GM19328 (cell line): ENCODE measurements around the gene CDH16.
"Not testable (repeated sequence)": the region's sequence is repeated elsewhere in the genome, so short reads cannot be mapped to it uniquely, and the experiment has no call there.

Source experiments
- ATAC-seq: cut with Tn5 transposase; IDR thresholded peaks from one replicate; pipeline ENCODE4 v1.9.1; 2021; ENCODE audit warnings: mild to moderate bottlenecking, moderate library complexity; ENCODE audit not compliant: unreplicated experiment

CDH16 gene

DNA sequence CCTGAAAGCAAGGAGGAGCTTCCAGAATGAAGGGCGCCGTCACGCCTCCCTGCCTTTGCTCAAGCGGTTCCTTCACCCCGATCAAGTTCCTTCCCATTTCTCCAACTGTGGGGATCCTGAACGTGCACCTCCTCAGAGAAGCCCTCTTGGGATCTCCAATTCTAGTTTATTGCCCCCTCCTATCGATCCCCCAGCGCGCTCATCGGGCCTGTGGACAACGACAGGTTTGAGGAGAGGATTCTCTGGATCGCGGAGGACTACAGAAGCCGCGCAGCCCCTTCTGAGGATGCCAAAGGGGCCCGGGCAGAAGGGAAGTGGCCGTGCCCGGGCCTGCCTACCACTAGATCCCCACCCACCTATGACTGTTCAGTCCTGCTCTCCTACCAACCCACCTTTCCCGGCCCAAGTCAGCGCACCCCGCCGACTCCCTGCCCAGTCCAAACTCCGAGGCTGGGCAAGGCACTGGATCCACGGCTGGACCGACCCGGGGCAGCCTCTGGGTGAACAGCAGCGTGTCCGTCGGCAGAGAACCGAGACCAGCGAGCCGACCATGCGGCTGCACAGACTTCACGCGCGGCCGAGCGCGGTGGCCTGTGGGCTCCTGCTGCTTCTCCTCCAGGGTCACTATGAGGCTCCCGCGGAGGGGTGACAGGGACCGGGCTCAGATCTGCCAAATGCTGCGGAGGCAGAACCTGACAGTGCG lies 29.6 kb upstream of the CDH16 start:
- no peak for ATAC-seq

DNA sequence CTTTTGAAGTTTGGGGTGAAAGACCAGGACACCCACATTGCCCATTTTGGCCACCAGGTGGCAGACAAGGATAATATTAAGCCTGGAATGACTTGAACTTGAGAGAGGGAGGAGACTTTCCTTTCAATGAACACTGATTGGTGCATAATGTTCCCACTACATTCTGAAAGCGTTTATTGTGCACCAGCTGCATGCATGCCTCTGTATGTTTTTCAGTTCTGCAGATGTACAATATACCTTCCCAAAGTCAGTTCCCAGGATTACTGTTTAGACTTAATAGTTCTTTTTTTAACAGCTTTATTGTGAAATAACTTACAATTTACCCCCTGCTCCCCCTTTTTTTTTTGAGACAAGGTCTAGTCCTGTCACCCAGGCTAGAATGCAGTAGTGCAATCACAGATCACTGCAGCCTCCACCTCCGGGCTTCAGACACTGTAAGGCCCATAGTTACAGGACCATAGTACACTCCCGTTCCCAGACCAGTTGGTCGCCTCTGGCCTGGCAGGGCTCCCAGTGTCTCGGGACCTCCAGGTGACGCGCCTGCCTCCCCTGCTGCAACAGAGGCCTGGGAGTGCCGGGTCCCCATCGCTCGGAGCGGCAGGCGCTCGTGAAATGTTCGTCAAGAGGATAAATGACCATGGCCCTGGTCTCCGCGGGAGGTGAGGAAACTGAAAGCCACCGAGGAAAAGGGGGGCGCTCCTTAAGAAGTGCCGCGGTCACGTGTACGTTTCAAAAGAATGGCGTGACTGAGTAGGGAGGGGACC lies 28.8 kb upstream of the CDH16 start:
- no peak for ATAC-seq

DNA sequence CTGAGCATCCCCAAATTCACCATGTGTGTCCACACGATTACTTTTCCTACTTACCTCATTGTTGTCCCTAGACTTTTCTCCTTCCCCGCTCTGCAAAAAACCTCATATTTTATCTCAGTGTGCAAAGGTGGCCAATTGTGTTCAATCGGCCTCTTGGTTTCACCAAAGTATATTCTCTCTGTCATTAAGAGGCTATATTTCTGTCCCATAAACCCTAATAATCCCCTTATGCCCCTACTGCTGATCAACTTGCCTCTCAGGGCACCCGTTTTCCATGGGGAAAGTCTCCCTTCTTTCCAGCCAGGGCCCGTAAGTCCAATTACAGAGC lies 28.3 kb upstream of the CDH16 start:
- ATAC-seq = no peak

DNA sequence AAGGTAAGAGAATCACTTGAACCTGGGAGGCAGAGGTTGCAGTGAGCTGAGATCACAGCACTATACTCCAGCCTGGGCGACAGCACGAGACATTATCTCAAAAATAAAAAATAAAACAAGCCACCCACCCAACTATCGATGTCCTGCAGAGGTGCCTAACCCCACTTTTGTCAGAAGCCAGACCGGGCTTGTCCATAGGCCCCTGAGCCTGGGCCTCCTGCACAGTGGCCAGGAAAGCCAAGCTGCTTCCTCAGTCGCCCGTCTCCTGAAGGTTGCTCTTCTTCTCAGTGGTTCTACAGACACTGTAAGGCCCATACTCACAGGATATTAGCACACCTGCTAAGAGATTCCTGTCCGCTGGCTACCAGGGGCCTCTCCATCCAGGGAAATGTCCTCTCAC lies 27.9 kb upstream of the CDH16 start:
- ATAC-seq = no peak

DNA sequence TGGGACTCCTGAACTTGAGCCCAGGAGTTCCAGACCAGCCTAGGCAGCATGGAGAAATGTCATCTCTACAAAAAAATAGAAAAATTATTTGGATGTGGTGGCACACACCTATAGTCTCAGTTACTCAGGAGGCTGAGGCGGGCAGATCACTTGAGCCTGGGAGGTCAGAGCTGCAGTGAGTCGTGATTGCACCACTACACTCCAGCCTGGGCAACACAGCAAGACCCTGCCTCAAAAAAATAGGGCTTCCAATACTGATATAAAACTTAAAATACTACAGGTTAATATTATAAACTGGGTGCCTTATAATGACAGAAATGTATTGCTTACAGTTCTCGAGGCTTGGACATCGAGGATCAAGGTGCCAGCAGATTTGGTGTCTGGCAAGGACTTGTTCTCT lies 27.3 kb upstream of the CDH16 start:
- ATAC-seq = no peak

DNA sequence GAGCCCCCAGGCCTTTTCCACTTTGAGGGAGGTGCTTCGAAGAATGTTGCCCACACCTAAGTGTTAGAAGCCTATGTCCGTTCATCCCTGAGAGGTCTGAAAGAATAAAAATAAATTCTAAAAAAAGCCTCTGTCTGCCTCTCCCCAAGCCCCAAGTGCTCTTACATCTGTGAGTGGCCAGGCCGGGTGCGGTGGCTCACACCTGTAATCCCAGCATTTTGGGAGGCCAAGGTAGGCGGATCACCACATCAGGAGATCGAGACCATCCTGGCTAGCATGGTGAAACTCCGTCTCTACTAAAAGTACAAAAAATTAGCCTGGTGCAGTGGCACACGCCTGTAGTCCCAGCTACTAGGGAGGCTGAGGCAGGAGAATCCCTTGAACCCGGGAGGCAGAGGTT lies 26.3 kb upstream of the CDH16 start:
- ATAC-seq = not testable (repeated sequence)

DNA sequence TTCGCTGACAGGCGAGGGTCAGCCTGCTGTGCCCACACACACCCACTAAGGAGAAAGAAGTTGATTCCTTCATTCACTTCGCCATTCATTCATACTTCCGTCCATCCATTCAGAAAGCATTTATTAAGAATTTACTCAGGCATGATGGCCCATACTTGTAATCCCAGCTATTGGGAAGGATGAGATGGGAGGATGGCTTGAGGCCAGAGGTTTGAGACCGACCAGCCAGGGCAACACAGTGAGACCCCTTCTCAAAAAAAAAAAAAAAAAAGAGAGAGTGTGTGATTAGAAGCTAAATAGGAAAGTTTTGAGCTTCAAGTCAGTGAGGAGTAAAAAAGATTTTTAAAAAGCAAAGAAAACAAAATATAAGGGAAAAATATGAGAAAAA lies 25.4 kb upstream of the CDH16 start:
- no peak for ATAC-seq

DNA sequence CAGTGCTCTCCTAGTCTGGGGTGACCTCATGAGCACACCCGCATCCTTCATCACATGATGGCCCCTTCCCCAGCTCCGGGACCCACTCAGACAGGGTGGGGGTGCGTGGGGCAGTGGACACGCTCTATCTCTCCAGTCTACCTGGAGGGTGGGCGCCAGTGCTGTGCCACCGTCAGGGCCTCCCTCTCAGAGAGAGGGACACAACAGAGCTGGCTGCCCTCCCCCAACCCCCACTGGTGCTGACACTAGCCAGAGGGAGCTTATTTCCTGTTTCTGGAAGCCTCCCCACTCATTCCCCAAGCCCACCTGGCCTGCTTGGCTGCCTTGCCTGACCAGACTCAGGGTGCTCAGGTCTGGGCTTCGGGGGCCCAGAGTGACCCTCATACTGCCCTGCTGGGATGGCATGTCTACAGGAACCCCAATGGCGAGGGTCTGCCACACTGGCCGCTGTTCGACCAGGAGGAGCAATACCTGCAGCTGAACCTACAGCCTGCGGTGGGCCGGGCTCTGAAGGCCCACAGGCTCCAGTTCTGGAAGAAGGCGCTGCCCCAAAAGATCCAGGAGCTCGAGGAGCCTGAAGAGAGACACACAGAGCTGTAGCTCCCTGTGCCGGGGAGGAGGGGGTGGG lies 24.9 kb upstream of the CDH16 start:
- no peak for ATAC-seq

DNA sequence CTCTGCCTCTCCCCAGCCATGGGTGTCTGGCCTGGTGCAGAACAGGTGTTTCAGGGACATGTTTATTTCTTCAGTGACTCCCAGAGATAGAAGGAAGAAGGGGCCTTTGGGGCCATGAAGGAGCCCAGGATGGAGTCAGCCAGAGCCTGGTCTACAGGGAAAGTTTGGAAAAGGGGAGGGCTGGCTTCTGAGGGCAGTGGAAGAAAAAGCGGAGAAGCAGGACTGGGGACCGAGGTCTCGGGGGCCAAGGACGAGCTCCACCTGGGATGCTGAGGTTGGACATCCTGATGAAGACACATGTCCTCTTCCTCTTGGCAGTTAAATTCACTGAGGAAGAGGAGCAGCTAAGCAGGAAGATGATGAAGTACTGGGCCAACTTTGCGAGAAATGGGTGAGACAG lies 24.3 kb upstream of the CDH16 start:
- no peak for ATAC-seq

DNA sequence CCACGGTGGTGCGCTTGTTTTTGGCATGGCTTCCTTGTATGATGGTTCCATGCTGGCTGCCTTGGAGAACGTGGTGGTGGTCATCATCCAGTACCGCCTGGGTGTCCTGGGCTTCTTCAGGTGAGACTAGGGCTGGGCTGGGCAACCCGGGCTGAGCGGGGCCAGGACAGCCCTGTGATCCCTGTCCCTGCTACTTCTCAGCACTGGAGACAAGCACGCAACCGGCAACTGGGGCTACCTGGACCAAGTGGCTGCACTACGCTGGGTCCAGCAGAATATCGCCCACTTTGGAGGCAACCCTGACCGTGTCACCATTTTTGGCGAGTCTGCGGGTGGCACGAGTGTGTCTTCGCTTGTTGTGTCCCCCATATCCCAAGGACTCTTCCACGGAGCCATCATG lies 21.6 kb upstream of the CDH16 start:
- ATAC-seq = no peak

DNA sequence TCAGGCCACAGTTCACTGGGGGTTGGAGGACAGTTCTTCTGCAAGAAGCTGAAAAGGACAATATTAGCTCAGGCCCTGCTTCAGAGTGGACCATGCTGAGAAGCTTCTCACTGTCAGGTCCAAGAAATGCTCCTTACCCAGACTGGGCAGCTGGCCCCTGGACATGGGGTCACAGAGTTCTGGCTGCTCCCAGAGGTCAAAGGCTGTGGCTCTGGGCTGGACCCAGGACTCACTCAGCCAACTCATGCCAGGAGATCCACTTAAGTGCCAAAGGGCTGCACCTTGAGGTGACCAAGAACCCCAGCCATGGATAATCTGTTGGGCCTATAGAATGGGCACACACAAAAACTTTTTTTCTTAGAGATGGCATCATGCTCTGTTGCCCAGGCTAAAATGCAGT lies 20.7 kb upstream of the CDH16 start:
- ATAC-seq = no peak

DNA sequence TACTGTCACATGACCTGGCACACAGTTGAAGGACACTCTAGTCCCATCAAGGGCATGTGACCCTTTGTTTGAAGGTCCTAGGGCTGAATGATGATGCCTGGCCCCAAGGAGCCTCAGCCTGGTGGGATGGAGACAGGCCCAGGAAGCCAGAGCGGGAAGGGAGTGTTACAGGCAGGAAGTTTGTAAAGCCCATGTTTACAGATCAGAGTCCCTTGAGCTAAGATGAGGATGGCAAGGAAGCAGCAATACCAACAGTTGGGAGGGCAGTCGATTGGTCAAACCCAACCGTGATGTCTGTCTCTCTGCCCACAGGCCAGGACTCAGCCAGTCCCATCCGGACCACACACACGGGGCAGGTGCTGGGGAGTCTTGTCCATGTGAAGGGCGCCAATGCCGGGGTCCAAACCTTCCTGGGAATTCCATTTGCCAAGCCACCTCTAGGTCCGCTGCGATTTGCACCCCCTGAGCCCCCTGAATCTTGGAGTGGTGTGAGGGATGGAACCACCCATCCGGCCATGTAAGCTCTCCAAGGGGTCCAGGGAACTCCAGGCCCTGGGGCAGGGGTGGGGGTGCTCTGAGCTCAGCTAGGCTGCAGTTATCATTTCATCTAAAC lies 19.1 kb upstream of the CDH16 start:
- ATAC-seq = no peak

DNA sequence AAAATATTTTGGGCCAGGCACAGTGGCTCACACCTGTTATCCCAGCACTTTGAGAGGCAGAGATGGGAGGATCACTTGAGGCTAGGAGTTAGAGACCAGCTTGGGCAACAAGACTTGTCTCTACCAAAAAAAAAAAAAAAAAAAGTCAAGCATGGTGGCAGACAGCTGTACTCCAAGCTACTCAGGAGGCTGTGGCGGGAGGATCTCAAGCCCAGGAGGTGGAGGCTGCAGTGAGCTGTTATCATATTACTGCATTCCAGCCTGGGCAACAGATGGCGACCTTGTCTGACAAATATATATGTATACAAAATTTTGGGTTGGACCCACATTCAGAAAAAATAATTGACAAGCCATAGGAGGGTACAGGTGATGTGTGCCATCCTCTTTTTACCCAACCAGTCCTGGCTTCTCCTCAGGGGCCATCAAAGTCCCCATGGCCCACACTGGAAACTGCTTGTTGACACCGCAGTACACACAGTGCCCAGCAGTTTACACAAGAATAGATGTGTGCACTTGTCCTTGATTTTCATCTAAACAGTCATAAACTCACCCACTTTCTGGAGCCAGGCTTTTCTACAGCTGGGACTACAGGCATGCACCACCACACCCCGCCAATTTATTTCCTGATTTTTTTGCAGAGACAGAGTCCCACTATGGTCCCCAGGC lies 18.3 kb upstream of the CDH16 start:
- ATAC-seq = no peak

DNA sequence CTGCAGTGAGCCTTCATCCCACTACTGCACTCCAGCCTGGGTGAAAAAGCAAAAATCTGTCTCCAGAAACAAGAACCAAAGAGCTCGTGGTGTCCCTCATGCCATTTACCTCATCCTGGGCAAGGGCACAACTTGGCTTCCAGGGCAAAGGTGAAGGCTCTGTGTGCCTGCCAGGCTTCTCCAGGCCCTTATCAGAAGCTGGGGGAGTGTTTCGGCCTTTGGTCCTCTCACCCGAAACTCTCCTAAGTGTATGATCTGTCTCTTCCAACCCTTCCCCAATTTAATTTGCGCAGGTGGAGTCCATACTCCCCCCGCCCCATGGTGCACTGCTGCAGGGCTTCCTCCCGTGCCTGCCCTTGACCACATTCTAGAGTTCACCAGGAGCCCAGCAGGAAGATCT lies 17.8 kb upstream of the CDH16 start:
- ATAC-seq = no peak

DNA sequence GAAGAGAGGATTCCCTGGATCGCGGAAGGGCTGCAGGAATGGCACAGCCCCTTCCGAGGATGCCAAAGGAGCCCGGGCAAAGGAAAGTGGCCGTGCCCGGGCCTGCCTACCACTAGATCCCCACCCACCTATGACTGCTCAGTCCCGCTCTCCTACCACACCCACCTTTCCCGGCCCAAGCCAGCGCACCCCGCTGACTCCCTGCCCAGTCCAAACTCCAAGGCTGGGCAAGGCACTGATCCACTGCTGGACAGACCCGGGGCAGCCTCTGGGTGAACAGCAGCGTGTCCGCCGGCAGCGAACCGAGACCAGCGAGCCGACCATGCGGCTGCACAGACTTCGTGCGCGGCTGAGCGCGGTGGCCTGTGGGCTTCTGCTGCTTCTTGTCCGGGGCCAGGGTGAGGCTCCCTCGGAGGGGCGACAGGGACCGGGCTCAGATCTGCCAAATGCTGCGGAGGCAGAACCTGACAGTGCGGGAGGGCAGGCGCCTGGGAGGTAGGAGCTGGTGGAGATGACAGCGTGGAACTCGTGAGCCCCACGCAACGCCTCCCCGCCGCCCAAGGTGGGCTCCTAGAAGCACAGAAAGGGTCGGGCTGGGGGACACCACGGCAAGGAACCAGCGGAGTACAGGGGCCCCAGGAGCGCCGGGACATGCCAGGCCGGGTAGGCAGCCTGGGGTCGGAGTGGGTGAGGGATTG lies 16.8 kb upstream of the CDH16 start, which contains the start of gene CES2:
CES2 (plus strand) TSS at position 203 of the 698 bp plus-strand sequence; CDS start at position 323, 120 bp downstream.
- no peak for ATAC-seq

DNA sequence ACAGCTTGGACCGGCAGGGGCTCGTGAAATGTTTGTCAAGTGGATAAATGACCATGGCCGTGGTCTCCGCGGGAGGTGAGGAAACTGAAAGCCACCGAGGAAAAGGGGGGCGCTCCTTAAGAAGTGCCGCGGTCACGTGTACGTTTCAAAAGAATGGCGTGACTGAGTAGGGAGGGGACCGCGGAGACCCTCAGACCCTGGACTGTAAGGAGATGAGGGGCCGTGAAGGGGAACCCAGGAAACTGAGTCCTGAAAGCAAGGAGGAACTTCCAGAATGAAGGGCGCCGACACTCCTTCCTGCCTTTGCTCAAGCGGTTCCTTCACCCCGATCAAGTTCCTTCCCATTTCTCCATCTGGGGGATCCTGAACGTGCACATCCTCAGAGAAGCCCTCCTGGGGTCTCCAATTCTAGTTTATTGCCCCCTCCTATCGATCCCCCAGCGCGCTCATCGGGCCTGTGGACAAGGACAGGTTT lies 16.2 kb upstream of the CDH16 start:
- ATAC-seq = peak; percentile 21

DNA sequence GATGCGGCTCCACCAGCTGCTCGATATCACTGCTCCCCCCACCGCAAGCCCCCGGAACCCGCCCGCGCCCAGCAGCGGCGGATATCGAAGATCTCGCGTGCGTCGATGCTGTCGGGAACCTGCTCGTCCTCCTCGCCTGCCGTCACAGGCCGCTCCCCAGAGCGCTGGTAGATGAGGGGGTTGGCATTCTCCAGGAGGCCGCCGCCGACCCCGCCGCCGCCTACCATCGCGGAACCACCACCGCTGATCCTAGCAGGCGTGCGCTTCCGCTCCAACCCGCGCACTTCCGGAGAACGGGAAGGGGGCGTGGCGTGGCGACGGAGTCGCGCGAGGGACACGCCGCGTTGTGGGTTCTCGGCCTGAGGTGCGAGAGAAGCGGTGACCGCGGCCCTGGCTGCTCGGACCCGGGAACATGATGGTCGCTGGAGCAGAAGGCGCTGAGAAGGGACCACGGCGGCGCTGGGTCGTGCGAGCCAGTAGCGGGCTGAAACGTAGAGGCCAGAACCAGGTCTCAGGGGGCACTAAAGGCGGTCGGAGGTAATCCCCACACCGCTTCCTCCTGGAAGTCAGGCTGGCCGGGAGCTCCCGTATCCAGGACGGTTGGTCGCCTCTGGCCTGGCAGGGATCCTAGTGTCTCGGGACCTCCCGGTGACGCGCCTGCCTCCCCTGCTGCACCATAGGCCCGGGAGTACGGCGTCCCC lies 15.6 kb upstream of the CDH16 start, which contains the start of gene CIAO2B:
CIAO2B (minus strand) TSS at position 265 of the 701 bp plus-strand sequence; CDS start at position 227, 38 bp downstream.
- peak; percentile 79 for ATAC-seq

DNA sequence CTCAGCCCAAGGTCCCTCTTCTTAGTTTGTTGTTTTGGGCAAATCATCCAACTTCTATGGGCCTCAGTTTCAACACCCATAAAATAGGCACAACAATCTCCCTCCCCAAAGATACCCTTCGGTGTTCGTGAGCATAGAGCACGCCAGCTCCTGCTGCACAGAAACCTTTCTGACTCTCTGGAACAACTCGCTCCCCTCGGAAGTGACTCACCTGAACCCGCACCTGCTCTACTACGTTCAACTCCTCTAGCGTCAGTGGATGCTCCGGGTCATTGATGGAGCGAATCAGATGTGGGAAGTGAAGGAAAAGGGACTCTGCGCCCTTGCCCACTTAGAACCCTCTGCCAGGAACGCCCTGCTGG lies 15.1 kb upstream of the CDH16 start:
- no peak for ATAC-seq

DNA sequence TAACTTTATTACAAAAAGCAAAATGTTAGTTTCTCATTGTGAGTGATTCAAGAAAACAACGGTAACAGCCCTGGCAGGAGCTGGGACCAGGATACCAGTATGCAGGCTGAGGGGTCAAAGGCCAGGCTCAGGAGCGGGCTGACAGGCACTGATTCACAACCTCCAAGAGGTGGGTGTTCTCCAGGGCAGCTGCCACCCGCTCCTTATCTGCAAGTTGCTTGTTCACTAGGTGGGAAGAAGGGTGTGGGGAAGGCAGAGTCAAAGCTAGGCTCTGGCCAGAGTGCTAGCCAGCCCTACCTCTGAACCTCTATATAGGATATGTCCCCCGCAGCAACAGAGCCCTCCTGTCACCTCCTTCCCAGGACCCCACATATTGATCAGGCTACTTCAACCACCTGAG lies 13.4 kb upstream of the CDH16 start:
- ATAC-seq = no peak

DNA sequence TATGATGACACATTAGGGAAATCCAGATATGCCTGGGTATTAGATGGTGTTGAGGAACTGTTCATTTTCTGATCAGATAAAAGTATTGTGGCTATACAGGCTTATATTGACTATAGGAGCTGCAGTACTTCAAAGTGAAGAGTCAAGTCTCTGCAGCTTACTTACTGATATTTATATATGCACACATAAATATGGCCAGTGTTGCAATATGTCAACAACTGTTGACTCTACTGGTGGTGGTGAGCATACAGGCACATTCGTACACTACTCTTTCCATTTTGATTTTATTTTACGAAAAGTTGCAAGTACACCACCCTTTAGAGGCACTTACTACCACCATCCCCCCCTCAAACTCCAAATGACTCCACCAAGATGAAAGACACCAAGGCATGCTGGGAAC lies 13.0 kb upstream of the CDH16 start:
- no peak for ATAC-seq
